Ascending aorta (tissue), 2 donors: ENCODE results near the gene FOXA1. TPM values are rescaled to one million over a fixed set of nuclear protein-coding genes. Genes with fewer than 3 reads are reported as not detected.

Experiments
- DNase-seq, 2 donors: peaks; one replicate each; pipeline ENCODE4 v3.0.0-alpha.2; 2019; ENCODE audit warnings: low spot score in 2 of 2
- H3K27ac ChIP-seq, 2 donors: fragments of 200-600 bp; sonication (generic); one replicate each; pipeline ENCODE4 v1.5.1; 2016 to 2017; ENCODE audit warnings: mild to moderate bottlenecking in 1 of 2
- H3K27me3 ChIP-seq: fragments of 200-600 bp; sonication (generic); one replicate; pipeline ENCODE4 v1.5.1; 2017
- H3K36me3 ChIP-seq, 2 donors: fragments of 200-600 bp; sonication (generic); one replicate each; pipeline ENCODE4 v1.5.1; 2016
- H3K4me1 ChIP-seq, 2 donors: fragments of 200-600 bp; sonication (generic); one replicate each; pipeline ENCODE4 v1.5.1; 2016 to 2017; ENCODE audit warnings: mild to moderate bottlenecking in 1 of 2
- H3K4me3 ChIP-seq, 2 donors: fragments of 200-600 bp; sonication (generic); one replicate each; pipeline ENCODE4 v1.5.1; 2016 to 2017; ENCODE audit warnings: mild to moderate bottlenecking in 1 of 2
- H3K9me3 ChIP-seq, 2 donors: fragments of 200-600 bp; sonication (generic); one replicate each; pipeline ENCODE4 v1.5.1; 2016
- CTCF ChIP-seq, 3 experiments: fragments of 200-600 bp in 2 of 3; fragments of 450-650 bp in 1 of 3; sonication (generic) in 2 of 3; IDR thresholded peaks; one replicate each; pipeline ENCODE4 v1.5.1; 2016 to 2019; ENCODE audit warnings: antibody characterized with exemption in 3 of 3, mild to moderate bottlenecking in 1 of 3, moderate library complexity in 1 of 3
- intact Hi-C: fragments of 100-400 bp; cut with DNase I; formaldehyde crosslinking; loops from one replicate; pipeline ENCODE4 v1.15.1; 2023
- total RNA-seq: library from RNA; depleted of rRNA; stranded (reverse); fragments of >200 nt; gene quantifications from one replicate; pipeline ENCODE4 v1.1.0, GENCODE V29; 2016

The FOXA1 gene
- total RNA-seq, 1 donor from 2014 or later = not detected

DNA sequence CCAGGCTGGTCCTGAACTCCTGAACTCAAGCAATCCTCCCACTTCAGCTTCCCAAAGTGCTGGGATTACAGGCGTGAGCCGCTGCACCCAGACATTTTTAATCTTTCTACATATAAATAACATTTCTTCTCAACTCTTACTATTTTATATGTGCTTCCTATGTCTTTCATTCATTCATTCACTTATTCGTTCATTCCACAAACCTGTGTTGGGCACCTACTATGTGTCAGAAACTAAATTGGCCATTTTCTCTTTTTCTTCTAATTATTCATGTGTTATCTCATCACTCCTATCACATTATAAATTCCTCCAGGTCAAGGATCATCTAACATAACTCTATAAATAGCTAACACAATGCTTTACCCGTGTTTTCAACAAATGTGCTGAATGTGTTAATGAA lies 23.7 kb downstream of the FOXA1 start:
- DNase-seq = no peak
- H3K4me3 ChIP-seq = no peak overlapping the region
- H3K4me1 ChIP-seq = no peaks in the 10 kb centered on the region
- intact Hi-C loops = no loop called here
- TF ChIP-seq CTCF (IDR thresholded peaks at IDR 0.05) = no peak
- no peaks in the 10 kb centered on the region for H3K36me3 ChIP-seq
- peaks cover 0 to 4% of the 10 kb centered on the region in 2 donors for H3K9me3 ChIP-seq
- H3K27ac ChIP-seq = no peak overlapping the region
- no peaks in the 10 kb centered on the region for H3K27me3 ChIP-seq

- peaks cover 0 to 4% of the 10 kb centered on the region in 2 donors for H3K9me3 ChIP-seq
- intact Hi-C loops = no loop called here
Measured at GRCh38 chr14:37569729-37570128, 25.3 kb downstream of the FOXA1 start.

GRCh38 chr14:37566811-37567371 lies 28.2 kb downstream of the FOXA1 start:
- no peak for TF ChIP-seq CTCF (IDR thresholded peaks at IDR 0.05)
- Histone ChIP-seq H3K9me3 (no peaks in the 10 kb centered on the region), H3K27me3 (no peaks in the 10 kb centered on the region), H3K36me3 (no peaks in the 10 kb centered on the region), H3K27ac (no peak overlapping the region), H3K4me3 (no peak overlapping the region), H3K4me1 (no peaks in the 10 kb centered on the region)
- intact Hi-C loops = no loop called here
- DNase-seq = no peak

More at GRCh38 chr14:37569729-37570128, 25.3 kb downstream of the FOXA1 start:
- TF ChIP-seq CTCF (IDR thresholded peaks at IDR 0.05) = no peak
- Histone ChIP-seq H3K36me3 (no peaks in the 10 kb centered on the region), H3K27ac (no peak overlapping the region), H3K27me3 (no peaks in the 10 kb centered on the region), H3K4me1 (no peaks in the 10 kb centered on the region), H3K4me3 (no peak overlapping the region)
- DNase-seq = no peak

GRCh38 chr14:37565550-37565949 lies 29.5 kb downstream of the FOXA1 start:
- no peaks in the 10 kb centered on the region for H3K9me3 ChIP-seq
- no peaks in the 10 kb centered on the region for H3K4me1 ChIP-seq
- DNase-seq = no peak
- intact Hi-C loops = no loop called here
- no peak overlapping the region for H3K27ac ChIP-seq
- no peak for TF ChIP-seq CTCF (IDR thresholded peaks at IDR 0.05)
- H3K4me3 ChIP-seq = no peak overlapping the region
- no peaks in the 10 kb centered on the region for H3K27me3 ChIP-seq
- no peaks in the 10 kb centered on the region for H3K36me3 ChIP-seq

DNA sequence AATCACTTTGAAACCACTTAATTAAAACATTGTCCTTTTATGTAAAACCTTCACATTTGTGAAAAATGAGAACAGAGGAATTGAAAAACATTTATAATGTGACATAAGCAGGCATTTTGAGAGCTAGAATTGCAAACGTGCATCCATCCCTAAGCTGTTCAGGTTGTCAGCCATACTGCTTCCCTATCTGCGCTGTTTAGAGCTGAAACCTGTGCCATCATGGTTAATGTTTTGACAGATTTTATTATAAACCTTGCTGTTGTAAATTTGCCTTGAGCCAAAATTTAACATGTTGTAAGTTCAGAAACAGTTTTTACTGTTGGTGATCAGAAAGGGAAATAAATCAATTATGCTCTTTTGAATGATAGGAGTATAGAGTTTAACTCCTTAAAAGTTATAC lies 31.9 kb downstream of the FOXA1 start:
- DNase-seq = no peak
- Histone ChIP-seq H3K4me3 (no peak overlapping the region), H3K4me1 (no peaks in the 10 kb centered on the region), H3K27me3 (no peaks in the 10 kb centered on the region), H3K27ac (no peak overlapping the region), H3K36me3 (no peaks in the 10 kb centered on the region), H3K9me3 (no peaks in the 10 kb centered on the region)
- TF ChIP-seq CTCF (IDR thresholded peaks at IDR 0.05) = no peak
- intact Hi-C loops = no loop called here

DNA sequence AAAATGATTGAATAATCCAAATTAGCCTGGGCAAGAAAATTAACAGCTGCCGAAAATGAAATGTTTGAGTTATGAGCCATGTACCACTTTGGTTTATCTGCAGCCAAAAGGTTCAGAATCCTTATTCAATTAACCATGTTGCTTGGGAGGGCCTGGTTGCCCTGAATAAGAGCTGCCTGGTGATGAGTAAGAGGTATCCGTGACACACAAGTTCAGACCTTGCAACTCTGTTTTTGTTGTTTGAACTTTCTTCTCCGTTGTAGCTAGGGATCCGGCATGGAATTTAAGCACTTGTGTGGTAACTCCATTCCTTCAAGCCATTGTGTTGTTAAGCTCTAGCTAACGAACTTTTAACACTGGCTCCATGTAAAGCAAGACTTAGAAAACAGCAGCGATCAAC lies 35.7 kb downstream of the FOXA1 start:
- Histone ChIP-seq H3K27ac (no peak overlapping the region), H3K27me3 (no peaks in the 10 kb centered on the region), H3K4me1 (no peaks in the 10 kb centered on the region), H3K4me3 (no peak overlapping the region), H3K36me3 (no peaks in the 10 kb centered on the region), H3K9me3 (no peaks in the 10 kb centered on the region)
- intact Hi-C loops = no loop called here
- DNase-seq = no peak
- no peak for TF ChIP-seq CTCF (IDR thresholded peaks at IDR 0.05)
